ENCODE data around the gene FAM234A. TPM values are rescaled to one million over a fixed set of nuclear protein-coding genes. Genes with fewer than 3 reads are reported as not detected.

The FAM234A gene
- total and polyA plus RNA-seq, 2 donors from 2014 or later, result 65.3 to 109 TPM

- Histone ChIP-seq H3K27ac (ENCODE audit: low read depth in 2 of 2, low read length in 2 of 2) (no peak overlapping the region), H3K4me1 (ENCODE audit: control insufficient read depth in 2 of 3, insufficient read depth in 2 of 3, low read depth in 1 of 3, low read length in 3 of 3) (no peaks in the 10 kb centered on the region), H3K9me3 (ENCODE audit: control insufficient read depth in 2 of 3, insufficient read depth in 1 of 3, low read length in 3 of 3) (no peaks in the 10 kb centered on the region), H3K36me3 (ENCODE audit: control insufficient read depth in 2 of 3, insufficient read depth in 3 of 3, low read length in 3 of 3) (peaks cover 4 to 38% (median 31%) of the 10 kb centered on the region in 3 donors), H3K9ac (ENCODE audit: low read length in 3 of 3) (no peak overlapping the region), H3K4me3 (ENCODE audit: low read length in 3 of 3) (no peak overlapping the region), H3K27me3 (ENCODE audit: control insufficient read depth, insufficient read depth, low read length) (no peaks in the 10 kb centered on the region)
- TF ChIP-seq CTCF (IDR thresholded peaks at IDR 0.05; ENCODE audit: borderline replicate concordance, extremely low read depth, insufficient read depth), result no peak
- DNase-seq, result no peak
- intact Hi-C loops (cut with DNase I), result no loop called here
- FAIRE-seq, result no peak
Measured at GRCh38 chr16:187330-187729, 47.3 kb upstream of the FAM234A start.

- TF ChIP-seq CTCF (IDR thresholded peaks at IDR 0.05; ENCODE audit: borderline replicate concordance, extremely low read depth, insufficient read depth), result no peak
- H3K9ac ChIP-seq (ENCODE audit: low read length in 3 of 3), result no peak overlapping the region
- intact Hi-C loops (cut with DNase I), result no loop called here
- no peaks in the 10 kb centered on the region for H3K9me3 ChIP-seq (ENCODE audit: control insufficient read depth in 2 of 3, insufficient read depth in 1 of 3, low read length in 3 of 3)
- no peaks in the 10 kb centered on the region for H3K27me3 ChIP-seq (ENCODE audit: control insufficient read depth, insufficient read depth, low read length)
- H3K36me3 ChIP-seq (ENCODE audit: control insufficient read depth in 2 of 3, insufficient read depth in 3 of 3, low read length in 3 of 3), result peaks cover 4 to 45% (median 34%) of the 10 kb centered on the region in 3 donors
- no peak overlapping the region for H3K4me3 ChIP-seq (ENCODE audit: low read length in 3 of 3)
- H3K27ac ChIP-seq (ENCODE audit: low read depth in 2 of 2, low read length in 2 of 2), result no peak overlapping the region
- no peaks in the 10 kb centered on the region for H3K4me1 ChIP-seq (ENCODE audit: control insufficient read depth in 2 of 3, insufficient read depth in 2 of 3, low read depth in 1 of 3, low read length in 3 of 3)
- no peak for FAIRE-seq
- no peak for DNase-seq
Measured at GRCh38 chr16:188674-189073, 45.9 kb upstream of the FAM234A start.

- no peaks in the 10 kb centered on the region for H3K9me3 ChIP-seq (ENCODE audit: control insufficient read depth in 2 of 3, insufficient read depth in 1 of 3, low read length in 3 of 3)
- no peak for TF ChIP-seq CTCF (IDR thresholded peaks at IDR 0.05; ENCODE audit: borderline replicate concordance, extremely low read depth, insufficient read depth)
- no peak for DNase-seq
- H3K27ac ChIP-seq (ENCODE audit: low read depth in 2 of 2, low read length in 2 of 2), result no peak overlapping the region
- H3K4me1 ChIP-seq (ENCODE audit: control insufficient read depth in 2 of 3, insufficient read depth in 2 of 3, low read depth in 1 of 3, low read length in 3 of 3), result no peaks in the 10 kb centered on the region
- FAIRE-seq, result no peak
- no peaks in the 10 kb centered on the region for H3K27me3 ChIP-seq (ENCODE audit: control insufficient read depth, insufficient read depth, low read length)
- intact Hi-C loops (cut with DNase I), result no loop called here
- no peak overlapping the region for H3K9ac ChIP-seq (ENCODE audit: low read length in 3 of 3)
- H3K4me3 ChIP-seq (ENCODE audit: low read length in 3 of 3), result no peak overlapping the region
- H3K36me3 ChIP-seq (ENCODE audit: control insufficient read depth in 2 of 3, insufficient read depth in 3 of 3, low read length in 3 of 3), result peaks cover 4 to 51% (median 36%) of the 10 kb centered on the region in 3 donors
Measured at GRCh38 chr16:189604-190186, 44.9 kb upstream of the FAM234A start.

GRCh38 chr16:191831-192230, 42.8 kb upstream of the FAM234A start:
- Histone ChIP-seq H3K36me3 (ENCODE audit: control insufficient read depth in 2 of 3, insufficient read depth in 3 of 3, low read length in 3 of 3) (peaks cover 4 to 65% (median 43%) of the 10 kb centered on the region in 3 donors), H3K9me3 (ENCODE audit: control insufficient read depth in 2 of 3, insufficient read depth in 1 of 3, low read length in 3 of 3) (no peaks in the 10 kb centered on the region), H3K4me1 (ENCODE audit: control insufficient read depth in 2 of 3, insufficient read depth in 2 of 3, low read depth in 1 of 3, low read length in 3 of 3) (no peaks in the 10 kb centered on the region), H3K9ac (ENCODE audit: low read length in 3 of 3) (no peak overlapping the region), H3K27ac (ENCODE audit: low read depth in 2 of 2, low read length in 2 of 2) (no peak overlapping the region), H3K27me3 (ENCODE audit: control insufficient read depth, insufficient read depth, low read length) (no peaks in the 10 kb centered on the region), H3K4me3 (ENCODE audit: low read length in 3 of 3) (no peak overlapping the region)
- no peak for FAIRE-seq
- intact Hi-C loops (cut with DNase I), result no loop called here
- DNase-seq, result no peak
- no peak for TF ChIP-seq CTCF (IDR thresholded peaks at IDR 0.05; ENCODE audit: borderline replicate concordance, extremely low read depth, insufficient read depth)
